Left lung (tissue), 10 donors: ENCODE results near the gene FOXA2. TPM values are rescaled to one million over a fixed set of nuclear protein-coding genes. Genes with fewer than 3 reads are reported as not detected.
"Not testable (repeated sequence)": the region's sequence is repeated elsewhere in the genome, so short reads cannot be mapped to it uniquely, and the experiment has no call there.

Experiments
- ATAC-seq: fragments of 200-7000 bp; cut with Tn5 transposase; one replicate; pipeline ENCODE4 v1.9.1; 2020; ENCODE audit warnings: moderate library complexity
- DNase-seq, 4 donors: peaks; one replicate each; pipeline ENCODE4 v3.0.0-alpha.2; 2013 to 2020
- H3K27ac ChIP-seq, 2 donors: fragments of 200-600 bp; sonication (generic) in 1 of 2; one replicate each; pipeline versions ENCODE4 v1.5.0 to v1.8.0; 2020 to 2021
- H3K27me3 ChIP-seq, 2 donors: fragments of 200-600 bp; sonication (generic) in 1 of 2; one replicate each; pipeline versions ENCODE4 v1.5.0 to v1.8.0; 2020 to 2021
- H3K36me3 ChIP-seq, 2 donors: fragments of 200-600 bp; sonication (generic) in 1 of 2; one replicate each; pipeline versions ENCODE4 v1.5.0 to v1.8.0; 2020 to 2021
- H3K4me1 ChIP-seq, 2 donors: fragments of 200-600 bp; one replicate each; pipeline ENCODE4 v1.8.0; 2021
- H3K4me3 ChIP-seq, 2 donors: fragments of 200-600 bp; sonication (generic) in 1 of 2; one replicate each; pipeline versions ENCODE4 v1.5.0 to v1.8.0; 2020 to 2021; ENCODE audit warnings: mild to moderate bottlenecking in 1 of 2
- H3K9me3 ChIP-seq, 2 donors: fragments of 200-600 bp; sonication (generic) in 1 of 2; one replicate each; pipeline versions ENCODE4 v1.5.0 to v1.8.0; 2020 to 2021
- intact Hi-C, 2 donors: fragments of 100-400 bp; cut with DNase I; formaldehyde crosslinking; loops; one replicate each; pipeline versions ENCODE4 v1.11.2 to v1.14.2; 2022
- polyA plus RNA-seq, 6 donors: library from polyadenylated mRNA; unstranded; fragments of 120-200 nt; gene quantifications; one replicate each; pipeline ENCODE4 v1.2.1, GENCODE V29; 2013; ENCODE audit not compliant: insufficient read length in 6 of 6
- total RNA-seq, 2 donors: library from RNA; stranded (reverse); fragmentation: NEBNext Ultra II Directional; extraction: Animal tissue kit (Norgen Biotek cat#: 25700); gene quantifications; one replicate each; pipeline ENCODE4 v1.2.1, GENCODE V29; 2021
- TF ChIP-seq, protein P1 (sequence below), 2 donors: fragments of 200-600 bp; sonication (generic) in 1 of 2; IDR thresholded peaks; one replicate each; pipeline versions ENCODE4 v1.5.0 to v1.8.0; 2021; ENCODE audit warnings: antibody characterized with exemption in 2 of 2
- donor health status: DM: no; HTN: yes; CAD: no.
- donor health status: DM: no; HTN: no; CAD: no.

FOXA2 gene
- total and polyA plus RNA-seq, 8 donors: 24.0 to 43.5 (median 33.6) TPM

DNA sequence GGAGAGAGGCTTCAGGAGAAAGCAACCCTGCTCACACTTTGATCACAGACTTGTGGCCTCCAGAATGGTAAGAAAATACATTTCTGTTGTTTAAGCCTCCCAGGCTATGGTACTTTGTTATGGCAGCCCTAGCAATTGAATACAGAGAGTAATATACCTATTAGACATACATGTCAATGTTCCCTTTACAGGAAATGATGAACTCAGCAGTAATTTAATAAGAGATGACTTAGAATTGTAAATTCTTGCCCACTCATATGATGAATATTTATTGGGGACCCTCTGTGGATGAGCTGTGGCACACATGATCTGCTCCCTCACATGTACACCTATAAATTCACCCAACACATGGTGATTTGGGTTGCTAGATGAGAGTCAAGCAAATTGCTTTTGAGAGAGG, 20.4 kb upstream of the FOXA2 start:
- Histone ChIP-seq H3K9me3 (no peaks in the 10 kb centered on the region), H3K4me1 (no peaks in the 10 kb centered on the region), H3K27ac (no peak overlapping the region), H3K36me3 (no peaks in the 10 kb centered on the region), H3K27me3 (no peaks in the 10 kb centered on the region), H3K4me3 (no peak overlapping the region)
- ATAC-seq (no peak), DNase-seq (no peak)
- intact Hi-C loops: no loop called here
- TF ChIP-seq, protein P1, sequence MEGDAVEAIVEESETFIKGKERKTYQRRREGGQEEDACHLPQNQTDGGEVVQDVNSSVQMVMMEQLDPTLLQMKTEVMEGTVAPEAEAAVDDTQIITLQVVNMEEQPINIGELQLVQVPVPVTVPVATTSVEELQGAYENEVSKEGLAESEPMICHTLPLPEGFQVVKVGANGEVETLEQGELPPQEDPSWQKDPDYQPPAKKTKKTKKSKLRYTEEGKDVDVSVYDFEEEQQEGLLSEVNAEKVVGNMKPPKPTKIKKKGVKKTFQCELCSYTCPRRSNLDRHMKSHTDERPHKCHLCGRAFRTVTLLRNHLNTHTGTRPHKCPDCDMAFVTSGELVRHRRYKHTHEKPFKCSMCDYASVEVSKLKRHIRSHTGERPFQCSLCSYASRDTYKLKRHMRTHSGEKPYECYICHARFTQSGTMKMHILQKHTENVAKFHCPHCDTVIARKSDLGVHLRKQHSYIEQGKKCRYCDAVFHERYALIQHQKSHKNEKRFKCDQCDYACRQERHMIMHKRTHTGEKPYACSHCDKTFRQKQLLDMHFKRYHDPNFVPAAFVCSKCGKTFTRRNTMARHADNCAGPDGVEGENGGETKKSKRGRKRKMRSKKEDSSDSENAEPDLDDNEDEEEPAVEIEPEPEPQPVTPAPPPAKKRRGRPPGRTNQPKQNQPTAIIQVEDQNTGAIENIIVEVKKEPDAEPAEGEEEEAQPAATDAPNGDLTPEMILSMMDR (IDR thresholded peaks at IDR 0.05): no peak

DNA sequence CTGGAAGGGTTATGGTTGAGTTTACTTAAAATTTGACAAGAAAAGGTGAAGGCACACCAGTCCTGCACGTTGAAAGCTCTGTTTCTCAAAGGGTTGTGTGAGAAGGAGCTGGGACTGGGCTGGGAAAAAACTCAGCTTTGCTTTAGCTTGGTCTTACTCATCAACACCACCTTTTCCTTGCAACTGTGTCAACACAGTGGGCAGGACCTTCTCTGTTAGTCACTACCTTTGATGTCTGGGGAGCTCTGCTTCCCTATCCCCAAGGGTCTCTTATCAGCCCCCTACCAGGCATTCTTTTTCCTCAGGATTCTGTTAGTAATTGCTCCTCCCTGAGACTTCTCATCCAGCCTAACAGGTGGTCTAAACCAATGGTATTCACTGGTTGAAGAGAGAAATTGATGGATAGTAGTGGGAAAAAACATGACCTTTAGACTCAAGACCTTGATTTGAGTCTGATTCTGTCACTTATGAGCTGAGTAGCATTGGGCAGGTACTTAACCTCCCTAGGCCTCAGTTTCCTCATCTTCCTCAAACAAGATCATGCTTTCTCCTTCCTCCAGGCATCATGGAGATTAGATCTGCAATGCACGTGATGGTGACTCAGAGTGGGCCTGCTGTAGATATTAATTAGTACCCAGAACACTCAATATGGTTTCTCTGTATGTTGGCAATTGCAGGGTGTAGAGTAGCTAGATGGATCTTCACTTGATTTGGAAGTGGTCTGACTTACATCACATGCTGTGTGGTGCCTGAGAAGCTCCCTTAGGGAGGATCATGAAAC, 17.2 kb upstream of the FOXA2 start:
- TF ChIP-seq, protein P1 (IDR thresholded peaks at IDR 0.05): no peak
- intact Hi-C loops: no loop called here
- no peak overlapping the region for H3K4me3 ChIP-seq
- no peaks in the 10 kb centered on the region for H3K9me3 ChIP-seq
- ATAC-seq (no peak), DNase-seq (no peak)
- H3K4me1 ChIP-seq: no peaks in the 10 kb centered on the region
- H3K27me3 ChIP-seq: peaks cover 0 to 2% of the 10 kb centered on the region in 2 donors
- H3K36me3 ChIP-seq: no peaks in the 10 kb centered on the region
- no peak overlapping the region for H3K27ac ChIP-seq

DNA sequence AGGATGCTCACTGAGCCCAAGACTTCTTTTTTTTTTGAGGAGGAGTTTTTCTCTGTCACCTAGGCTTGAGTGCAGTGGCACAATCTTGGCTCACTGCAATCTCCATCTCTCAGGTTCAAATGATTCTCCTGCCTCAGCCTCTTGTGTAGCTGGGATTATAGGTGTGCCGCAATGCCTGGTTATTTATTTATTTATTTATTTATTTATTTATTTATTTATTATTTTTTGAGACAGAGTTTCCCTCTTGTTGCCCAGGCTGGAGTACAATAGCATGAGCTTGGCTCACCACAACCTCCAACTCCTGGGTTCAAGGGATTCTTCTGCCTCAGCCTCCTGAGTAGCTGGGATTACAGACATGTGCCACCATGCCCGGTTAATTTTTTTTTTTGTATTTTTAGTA, 14.9 kb upstream of the FOXA2 start:
- H3K27me3 ChIP-seq: peaks cover 0 to 19% of the 10 kb centered on the region in 2 donors
- H3K4me3 ChIP-seq, DNase-seq, H3K9me3 ChIP-seq, intact Hi-C loops, H3K27ac ChIP-seq, H3K36me3 ChIP-seq, ATAC-seq, H3K4me1 ChIP-seq: not testable (repeated sequence)

DNA sequence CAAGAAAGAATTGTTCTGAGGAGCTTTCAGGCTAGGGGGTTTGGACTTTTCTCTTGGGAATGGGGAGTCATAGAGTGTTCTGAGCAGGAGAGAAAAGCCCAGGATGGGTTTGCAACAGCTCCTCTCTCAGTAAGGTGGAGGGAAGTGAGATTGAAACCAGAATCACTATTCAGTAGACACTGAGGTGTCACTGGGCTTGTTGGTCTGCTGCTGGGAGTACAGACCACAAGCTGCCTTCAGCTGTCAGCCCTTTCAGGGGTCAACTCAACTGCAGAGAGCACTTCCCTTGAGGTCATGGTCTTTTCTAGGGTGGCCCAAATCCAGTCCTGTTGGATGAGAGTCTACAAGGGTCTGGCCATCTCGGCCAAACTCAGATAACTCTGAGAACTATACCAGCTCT, 12.9 kb upstream of the FOXA2 start:
- ATAC-seq: no peak
- Histone ChIP-seq H3K4me1 (no peaks in the 10 kb centered on the region), H3K9me3 (no peaks in the 10 kb centered on the region), H3K36me3 (no peaks in the 10 kb centered on the region), H3K27ac (no peak overlapping the region), H3K27me3 (peaks cover 0 to 38% of the 10 kb centered on the region in 2 donors), H3K4me3 (no peak overlapping the region)
- intact Hi-C loops: no loop called here
- TF ChIP-seq, protein P1 (IDR thresholded peaks at IDR 0.05): no peak
- DNase-seq: no peak

DNA sequence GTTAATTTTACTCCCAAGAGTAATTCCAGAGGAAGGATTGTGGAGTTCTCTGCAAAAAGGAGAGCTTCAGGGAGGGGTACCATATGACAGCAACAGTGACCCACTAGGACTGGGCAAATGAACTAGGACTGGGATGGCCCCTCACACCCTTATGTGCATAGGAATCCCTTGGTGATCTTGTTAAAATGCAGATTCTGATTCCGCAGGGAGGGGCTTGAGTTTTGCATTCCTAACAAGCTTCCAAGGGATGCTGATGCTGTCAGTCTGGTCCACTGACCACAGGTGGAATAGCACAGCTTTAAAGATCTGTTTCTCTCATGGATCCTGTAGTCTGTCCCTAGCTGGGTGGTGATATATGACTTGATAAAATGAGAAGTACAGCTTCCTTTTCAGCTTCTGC, 6.3 kb upstream of the FOXA2 start:
- DNase-seq (no peak), ATAC-seq (no peak)
- no peaks in the 10 kb centered on the region for H3K9me3 ChIP-seq
- no peaks in the 10 kb centered on the region for H3K4me1 ChIP-seq
- no peak overlapping the region for H3K4me3 ChIP-seq
- H3K27ac ChIP-seq: no peak overlapping the region
- H3K27me3 ChIP-seq: peaks cover 41 to 94% of the 10 kb centered on the region in 2 donors
- intact Hi-C loops: loop anchor here in 1 of 2 donors (5.0 kb wide), 1 partner anchor 243 kb away; no protein-coding TSS in a partner anchor
- H3K36me3 ChIP-seq: no peaks in the 10 kb centered on the region
- TF ChIP-seq, protein P1 (IDR thresholded peaks at IDR 0.05): no peak
